NCI-H510A (cell line): ENCODE measurements around the gene GDF7.

Source experiments
- DNase-seq: peaks from one replicate; lab custom pipeline; 2025; lab: John Stamatoyannopoulos, UW

GDF7 gene

GRCh38 chr2:20661421-20662307 lies 5.3 kb upstream of the GDF7 start:
- no peak for DNase-seq

GRCh38 chr2:20662308-20662937 lies 4.5 kb upstream of the GDF7 start:
- DNase-seq: no peak

GRCh38 chr2:20663196-20664070 lies 3.5 kb upstream of the GDF7 start:
- DNase-seq: no peak

GRCh38 chr2:20664071-20664390 lies 2.9 kb upstream of the GDF7 start:
- no peak for DNase-seq

- no peak for DNase-seq
Observed at GRCh38 chr2:20664431-20665242, 2.3 kb upstream of the GDF7 start.

- DNase-seq: no peak
Observed at GRCh38 chr2:20665243-20666004, 1.5 kb upstream of the GDF7 start.

GRCh38 chr2:20666005-20666303 lies 990 bp upstream of the GDF7 start:
- no peak for DNase-seq

- no peak for DNase-seq
Observed at GRCh38 chr2:20667151-20667530, 197 bp downstream of the GDF7 start.

GRCh38 chr2:20667531-20668401 lies 822 bp downstream of the GDF7 start:
- no peak for DNase-seq

- DNase-seq: no peak
Observed at GRCh38 chr2:20668451-20668850, 1.5 kb downstream of the GDF7 start.

- no peak for DNase-seq
Observed at GRCh38 chr2:20668871-20669475, 2.0 kb downstream of the GDF7 start.

- DNase-seq: no peak
Observed at GRCh38 chr2:20669562-20670314, 2.8 kb downstream of the GDF7 start.

- DNase-seq: no peak
Observed at GRCh38 chr2:20670315-20671035, 3.5 kb downstream of the GDF7 start.

GRCh38 chr2:20671036-20671735 lies 4.2 kb downstream of the GDF7 start:
- DNase-seq: no peak

GRCh38 chr2:20671736-20672080 lies 4.8 kb downstream of the GDF7 start:
- DNase-seq: no peak

- DNase-seq: no peak
Observed at GRCh38 chr2:20672201-20672951, 5.4 kb downstream of the GDF7 start.

- no peak for DNase-seq
Observed at GRCh38 chr2:20673686-20674308, 6.9 kb downstream of the GDF7 start.
